Activated CD8-positive, alpha-beta memory T cell treated with anti-CD3 and anti-CD28 coated beads for 1 hour (primary cell): Measurements from ENCODE around the gene EN1.

ENCODE experiments used
- DNase-seq, 2 donors: peaks; one replicate each; pipeline ENCODE4 v3.0.0-alpha.2; 2020; ENCODE audit warnings: low read depth in 1 of 2; ENCODE audit errors: extremely low read depth in 1 of 2

Gene EN1

GRCh38 chr2:118846953-118847761, at the start of gene EN1:
TSS of gene EN1 (minus strand) at chr2:118847648. CDS start at chr2:118847167, 481 bp downstream.
- DNase-seq, result no peak

GRCh38 chr2:118893100-118893499, 45.7 kb upstream of the EN1 start:
- DNase-seq, result no peak

- no peak for DNase-seq
Observed at GRCh38 chr2:118889995-118890394, 42.5 kb upstream of the EN1 start.

- no peak for DNase-seq
Observed at GRCh38 chr2:118883792-118884191, 36.3 kb upstream of the EN1 start.

- DNase-seq, result peak; percentile 15 to 24
Observed at GRCh38 chr2:118882693-118883336, 35.4 kb upstream of the EN1 start.

GRCh38 chr2:118881490-118882129, 34.2 kb upstream of the EN1 start:
- peak in 1 of 2 donors; percentile 42 for DNase-seq

- no peak for DNase-seq
Observed at GRCh38 chr2:118880501-118880900, 33.1 kb upstream of the EN1 start.

- no peak for DNase-seq
Observed at GRCh38 chr2:118878531-118879149, 31.2 kb upstream of the EN1 start.

GRCh38 chr2:118875318-118875717, 27.9 kb upstream of the EN1 start:
- DNase-seq, result no peak

- DNase-seq, result no peak
Observed at GRCh38 chr2:118874324-118874723, 26.9 kb upstream of the EN1 start.

GRCh38 chr2:118865106-118865505, 17.7 kb upstream of the EN1 start:
- DNase-seq, result no peak

GRCh38 chr2:118864207-118864606, 16.8 kb upstream of the EN1 start:
- DNase-seq, result no peak

GRCh38 chr2:118861731-118862130, 14.3 kb upstream of the EN1 start:
- DNase-seq, result no peak

GRCh38 chr2:118861242-118861641, 13.8 kb upstream of the EN1 start:
- no peak for DNase-seq

GRCh38 chr2:118860506-118860905, 13.1 kb upstream of the EN1 start:
- DNase-seq, result no peak

- DNase-seq, result no peak
Observed at GRCh38 chr2:118859157-118859770, 11.8 kb upstream of the EN1 start.

- DNase-seq, result no peak
Observed at GRCh38 chr2:118858485-118859156, 11.2 kb upstream of the EN1 start.

GRCh38 chr2:118857677-118858484, 10.4 kb upstream of the EN1 start:
- no peak for DNase-seq

GRCh38 chr2:118856978-118857676, 9.7 kb upstream of the EN1 start:
- DNase-seq, result no peak
